Stimulated activated CD8-positive, alpha-beta memory T cell treated with anti-CD3 and anti-CD28 coated beads, Interleukin-7, amount 100 ng/mL, for 24 hours (primary cell): ENCODE results near the gene STXBP5L.
A peak's percentile ranks its signal among the peaks of the same experiment; 100 is the strongest.
"Not testable (repeated sequence)": the region's sequence is repeated elsewhere in the genome, so short reads cannot be mapped to it uniquely, and the experiment has no call there.

ENCODE experiments used
- DNase-seq: peaks from one replicate; pipeline ENCODE4 v3.0.0-alpha.2; 2020; ENCODE audit warnings: low read depth

The STXBP5L gene

GRCh38 chr3:120908030-120908794 is at the start of gene STXBP5L:
STXBP5L (plus strand) TSS chr3:120908205; CDS start chr3:120909579, 1,374 bp downstream.
- DNase-seq = peak; percentile 21

DNA sequence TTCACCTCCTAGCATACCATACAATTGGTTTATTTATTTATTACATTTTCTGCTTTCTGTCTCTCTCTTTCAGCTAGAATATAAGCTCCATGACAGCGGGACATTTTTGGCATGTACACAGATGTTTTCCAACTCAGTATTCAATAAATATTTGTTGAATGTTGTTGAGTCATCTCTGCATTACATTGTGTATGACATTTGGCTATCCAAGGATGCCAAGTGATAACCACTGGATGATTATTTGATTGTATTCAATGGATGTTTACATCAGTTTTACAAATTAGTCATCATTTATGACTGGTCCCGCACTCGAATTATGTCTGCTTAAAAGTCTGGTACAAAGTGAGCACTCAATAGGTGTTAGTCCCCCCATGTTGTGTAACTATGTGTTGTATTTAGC is 49.5 kb upstream of the STXBP5L start:
- no peak for DNase-seq

DNA sequence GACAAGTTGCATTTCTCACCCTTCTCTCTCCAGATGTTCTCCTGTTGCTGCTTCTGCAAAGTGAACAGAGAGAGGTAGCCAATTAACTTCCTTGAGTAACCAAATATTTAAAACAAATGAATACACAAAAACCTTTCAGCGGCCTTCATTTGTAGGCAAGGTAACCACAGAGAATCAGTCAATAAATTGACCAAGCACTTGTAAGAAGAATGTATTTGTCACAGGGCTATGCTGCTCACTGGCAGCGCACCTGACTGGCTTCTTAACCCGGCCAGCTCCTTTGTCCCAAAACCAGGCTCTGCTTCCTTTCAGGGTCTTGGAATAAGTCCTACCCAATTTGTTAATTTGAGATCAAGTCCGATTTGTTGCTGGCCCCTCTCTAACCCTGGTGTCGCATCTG is 43.5 kb upstream of the STXBP5L start:
- DNase-seq = no peak

DNA sequence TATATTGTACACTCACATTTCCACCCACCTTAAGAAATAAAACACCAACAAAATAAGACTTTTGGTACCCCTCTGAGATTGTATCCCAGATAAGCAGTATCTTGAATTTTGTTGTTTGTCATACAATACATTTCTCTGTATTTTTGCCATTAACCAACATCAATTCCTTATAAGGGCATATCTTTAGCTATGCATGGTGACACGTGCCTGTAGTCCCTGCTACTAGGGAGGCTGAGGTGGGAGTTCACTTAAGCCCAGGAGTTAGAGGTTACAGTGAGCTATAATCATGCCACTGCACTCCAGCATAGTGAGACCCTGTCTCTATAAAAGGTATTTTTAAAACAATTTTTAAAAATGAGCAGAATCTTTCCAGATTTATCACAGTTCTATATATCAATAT is 32.5 kb upstream of the STXBP5L start:
- no peak for DNase-seq

- DNase-seq = no peak
Measured at GRCh38 chr3:120875989-120876388, 32.0 kb upstream of the STXBP5L start.

DNA sequence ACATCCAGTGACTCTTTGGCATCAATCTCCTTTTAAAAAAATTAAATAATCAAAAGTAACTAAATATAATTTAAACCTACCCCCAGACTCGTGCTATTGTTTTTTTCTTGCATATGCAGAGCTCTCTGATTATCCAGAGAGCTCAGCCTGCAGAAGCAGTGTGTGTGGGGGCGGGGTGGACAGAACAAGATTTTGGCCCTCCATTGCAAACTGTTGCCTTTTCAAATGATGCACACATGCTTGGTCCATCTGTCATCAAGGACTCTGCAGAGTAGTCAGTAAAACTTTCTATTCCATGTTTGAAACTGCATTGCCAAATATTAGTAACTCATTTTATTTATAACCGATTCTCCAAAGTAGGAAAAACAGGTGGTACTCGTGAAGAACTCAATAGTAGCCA is 28.6 kb upstream of the STXBP5L start:
- no peak for DNase-seq

DNA sequence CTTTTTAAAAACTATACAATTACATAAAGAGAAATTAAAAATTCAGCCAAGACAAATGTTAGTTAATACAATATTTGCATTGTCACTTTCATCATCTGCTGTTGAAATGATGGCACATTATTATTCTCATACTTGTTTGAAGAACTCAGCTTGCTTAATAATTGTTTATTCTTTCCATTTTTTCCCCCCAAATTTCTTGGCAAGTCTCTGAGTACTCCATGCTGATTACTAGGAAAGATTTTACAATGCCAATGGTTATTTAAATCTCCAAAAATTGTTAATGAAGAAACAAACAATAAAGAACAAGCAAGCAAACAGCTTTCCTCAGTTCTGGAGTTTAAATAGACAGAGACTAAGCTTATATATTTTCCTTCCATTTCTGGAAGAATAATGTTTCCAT is 15.1 kb upstream of the STXBP5L start:
- no peak for DNase-seq

DNA sequence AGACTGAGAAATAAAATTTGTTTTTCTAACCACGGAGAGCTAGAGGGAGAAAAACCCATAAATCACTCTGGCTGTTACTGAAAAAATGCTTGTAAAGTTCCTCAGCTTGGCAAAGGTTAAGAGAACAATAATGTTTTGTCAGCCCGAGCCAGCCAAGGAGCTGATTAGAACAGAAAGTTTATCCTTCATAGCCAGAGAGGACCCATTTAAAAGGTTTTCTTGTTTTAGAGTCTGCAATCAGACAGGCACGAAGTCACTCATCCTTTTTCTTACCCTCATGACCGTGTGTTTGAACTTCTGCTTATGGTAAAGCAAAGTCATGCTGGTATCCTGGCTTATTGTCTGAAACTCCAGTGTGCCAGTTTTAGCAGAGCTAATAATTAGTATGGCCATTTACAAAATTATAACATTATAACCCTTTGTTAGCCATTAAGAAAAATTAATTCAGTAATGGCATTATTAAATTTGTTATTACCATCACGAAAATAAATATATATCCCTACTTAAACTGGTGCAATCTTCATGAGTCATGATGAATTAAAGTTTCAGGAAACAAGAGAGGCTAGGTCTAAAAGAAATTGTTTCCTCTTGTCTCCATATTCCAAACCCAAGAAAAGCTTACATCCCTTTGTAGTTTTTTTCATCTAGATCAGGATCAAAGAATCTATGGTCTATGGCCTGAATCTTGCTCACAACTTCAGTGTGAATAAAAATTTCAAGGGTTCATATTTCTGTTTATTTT is 13.5 kb upstream of the STXBP5L start:
- DNase-seq = no peak

GRCh38 chr3:120901716-120902115 is 6.3 kb upstream of the STXBP5L start:
- not testable (repeated sequence) for DNase-seq

GRCh38 chr3:120903221-120903620 is 4.8 kb upstream of the STXBP5L start:
- no peak for DNase-seq

DNA sequence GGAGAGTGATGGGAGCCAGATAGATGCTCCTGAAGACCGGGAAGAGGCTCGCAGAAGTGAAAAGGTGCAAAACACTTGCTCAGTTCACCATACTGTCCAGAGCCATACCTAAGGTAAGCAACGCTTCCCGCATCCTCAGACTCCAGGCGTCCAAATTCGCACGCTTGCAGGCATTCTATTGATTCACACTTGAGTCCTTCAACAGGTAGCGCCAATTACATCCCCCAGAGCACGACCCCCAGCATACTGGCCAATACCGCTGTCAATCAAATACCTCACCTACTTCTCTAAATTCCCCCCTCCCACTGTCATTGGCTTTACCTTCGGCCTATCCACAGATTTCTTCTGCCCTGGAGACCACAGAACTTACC is 361 bp upstream of the STXBP5L start:
- no peak for DNase-seq

DNA sequence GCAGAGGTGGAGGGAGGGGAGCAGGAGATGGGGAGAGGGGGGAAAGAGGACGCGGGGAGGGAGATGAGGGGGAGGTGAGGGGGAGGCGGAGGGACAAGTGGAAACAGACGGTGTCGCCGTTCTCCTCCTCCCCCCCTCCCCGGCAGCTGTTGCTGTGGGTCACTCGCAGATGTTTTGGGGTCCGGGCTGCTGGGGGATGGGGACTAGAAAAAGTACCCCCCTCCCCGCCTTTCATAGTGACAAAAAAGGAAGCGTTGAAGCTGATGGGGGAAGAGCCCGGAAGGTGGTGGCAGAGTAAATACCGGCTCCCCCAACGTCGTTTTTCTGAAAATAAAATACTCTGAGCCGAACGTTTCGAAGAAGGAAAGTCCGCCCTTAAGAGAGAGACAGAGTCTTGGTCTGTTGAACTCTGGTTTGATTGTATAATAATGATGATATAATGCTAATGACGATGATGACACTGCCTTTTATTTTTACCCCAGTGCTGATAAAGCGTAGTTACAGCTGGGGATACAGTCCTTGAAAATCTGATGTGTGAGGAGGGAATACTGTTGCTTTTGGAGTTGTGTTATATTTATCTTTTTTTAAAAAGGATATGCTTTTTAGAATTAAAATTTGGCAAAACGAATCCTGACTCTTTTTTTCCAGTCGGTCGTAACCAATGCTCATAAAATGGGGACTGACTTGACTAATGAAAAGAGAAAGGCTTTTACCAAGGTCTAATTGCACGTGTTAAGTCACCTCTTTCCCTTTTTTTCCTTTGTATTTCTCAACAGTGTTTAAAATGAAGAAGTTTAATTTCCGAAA is 993 bp downstream of the STXBP5L start:
- no peak for DNase-seq

DNA sequence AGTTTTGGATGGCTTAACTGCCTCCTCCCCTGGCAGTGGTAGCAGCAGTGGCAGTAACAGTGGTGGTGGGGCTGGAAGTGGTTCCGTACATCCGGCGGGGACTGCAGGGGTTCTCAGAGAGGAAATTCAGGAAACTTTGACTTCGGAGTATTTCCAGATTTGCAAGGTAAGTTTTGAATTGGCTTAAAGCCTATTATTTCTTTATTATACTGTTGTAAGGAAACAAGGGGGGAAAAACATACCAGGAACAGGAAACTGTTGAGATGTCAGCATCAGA is 1.5 kb downstream of the STXBP5L start:
- no peak for DNase-seq

DNA sequence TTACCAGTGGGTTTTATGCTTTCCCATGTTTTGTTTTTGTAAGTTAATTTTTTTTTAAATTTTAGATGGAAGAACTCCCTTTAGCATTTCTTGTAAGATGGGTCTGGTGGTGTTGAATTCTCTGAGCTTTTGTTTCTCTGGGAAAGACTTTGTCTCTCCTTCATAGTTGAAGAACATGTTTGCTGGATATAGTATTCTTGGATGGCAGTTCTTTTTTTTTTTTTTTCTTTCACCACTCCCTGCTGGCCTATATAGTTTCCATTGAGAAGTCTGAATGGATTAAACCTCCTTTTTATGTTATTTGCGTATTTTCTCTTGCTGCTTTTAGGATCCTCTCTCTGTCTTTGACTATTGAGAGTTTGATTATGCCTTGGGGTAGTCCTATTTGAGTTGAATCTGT is 18.1 kb downstream of the STXBP5L start:
- no peak for DNase-seq

DNA sequence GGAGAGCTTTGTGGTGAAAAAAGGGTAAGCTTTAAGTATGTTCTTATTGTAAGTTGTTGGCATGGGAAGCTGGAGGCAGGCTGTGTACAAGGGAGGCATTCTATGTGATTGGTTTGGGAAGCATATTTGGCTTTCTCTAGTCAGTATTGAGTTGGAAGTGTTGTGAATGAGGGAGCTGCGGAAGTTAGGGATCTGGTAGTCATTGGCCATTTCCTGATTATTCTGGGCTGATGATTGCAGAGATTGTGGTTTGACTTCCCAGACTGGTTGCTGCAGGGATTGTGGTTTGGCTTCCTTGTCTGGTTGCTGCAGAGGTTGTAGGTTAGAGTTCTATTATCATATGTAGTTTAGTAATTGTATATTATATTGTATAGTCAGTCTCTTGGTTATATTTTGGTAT is 21.0 kb downstream of the STXBP5L start:
- DNase-seq = no peak

GRCh38 chr3:120931593-120931992 is 23.6 kb downstream of the STXBP5L start:
- DNase-seq = no peak

DNA sequence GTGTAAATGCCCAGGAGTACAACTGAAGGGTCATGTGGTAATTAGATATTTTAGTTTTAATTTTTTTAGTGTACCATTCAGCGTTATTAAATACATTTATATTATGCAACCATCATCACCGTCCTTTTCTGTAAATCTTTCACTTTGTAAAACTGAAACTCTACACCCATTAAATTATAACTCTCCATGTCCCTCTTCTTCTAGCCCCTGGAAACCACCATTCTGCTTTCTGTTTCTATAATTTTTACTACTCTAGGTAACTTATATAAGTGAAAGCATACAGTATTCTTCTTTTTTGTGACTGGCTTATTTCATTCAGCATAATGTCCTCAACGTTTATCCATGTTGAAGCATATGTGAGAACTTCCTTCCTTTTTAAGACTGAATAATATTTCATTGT is 48.1 kb downstream of the STXBP5L start:
- no peak for DNase-seq

DNA sequence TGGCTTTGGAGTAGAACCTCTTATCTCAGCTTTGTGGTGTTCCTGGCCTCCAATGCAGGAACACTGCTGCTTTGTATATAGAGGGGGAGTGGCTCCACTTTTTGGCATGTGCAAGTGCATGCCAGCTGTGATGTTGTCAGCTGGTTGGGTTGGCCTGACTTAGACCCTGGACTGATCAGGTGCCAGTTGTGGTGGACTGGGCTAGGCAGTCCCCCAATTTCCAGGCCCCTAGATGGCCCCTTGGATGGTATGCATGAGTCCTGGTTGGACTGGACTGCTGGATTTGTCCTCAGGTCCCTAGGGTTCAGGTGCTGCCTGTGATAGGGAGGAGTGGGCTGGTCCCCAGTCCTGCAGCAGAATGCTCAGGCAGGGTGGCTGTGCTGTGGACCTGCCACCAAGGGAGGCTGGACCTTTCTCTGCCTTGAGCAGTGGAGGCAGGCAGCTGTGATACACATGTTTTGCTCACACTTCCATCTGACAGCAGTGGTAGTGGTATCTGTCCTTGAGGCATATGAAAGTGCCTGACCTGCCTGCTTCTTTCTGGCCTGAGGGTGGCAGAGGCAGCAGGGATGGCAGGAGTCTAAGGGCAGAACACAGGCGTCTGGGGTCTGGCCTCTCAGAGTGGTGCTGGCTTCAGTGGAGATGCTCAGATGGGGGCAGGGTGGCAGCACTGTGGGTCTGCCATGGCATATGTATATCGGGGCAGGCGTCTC is 74.8 kb downstream of the STXBP5L start:
- DNase-seq = no peak

DNA sequence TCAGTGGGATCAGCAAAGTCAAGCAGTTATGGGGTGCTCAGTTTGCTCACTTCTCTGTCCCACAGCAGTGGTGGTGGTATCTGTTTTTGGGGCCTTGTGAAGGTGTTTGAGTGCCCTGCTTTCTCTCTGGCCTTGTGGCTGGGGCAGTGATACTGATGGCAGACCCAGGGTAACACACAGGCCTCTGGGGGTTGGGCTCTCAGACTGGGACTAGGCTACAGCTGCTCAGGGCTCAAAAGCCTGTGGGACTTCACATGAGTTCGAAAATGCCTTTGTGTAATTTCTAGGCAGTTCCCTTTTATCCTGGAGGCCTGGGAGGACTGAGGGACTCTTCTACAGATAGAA is 75.3 kb downstream of the STXBP5L start:
- no peak for DNase-seq

GRCh38 chr3:120983841-120984240 is 75.8 kb downstream of the STXBP5L start:
- no peak for DNase-seq

GRCh38 chr3:120985242-120985641 is 77.2 kb downstream of the STXBP5L start:
- DNase-seq = no peak

GRCh38 chr3:120988994-120989393 is 81.0 kb downstream of the STXBP5L start:
- no peak for DNase-seq

DNA sequence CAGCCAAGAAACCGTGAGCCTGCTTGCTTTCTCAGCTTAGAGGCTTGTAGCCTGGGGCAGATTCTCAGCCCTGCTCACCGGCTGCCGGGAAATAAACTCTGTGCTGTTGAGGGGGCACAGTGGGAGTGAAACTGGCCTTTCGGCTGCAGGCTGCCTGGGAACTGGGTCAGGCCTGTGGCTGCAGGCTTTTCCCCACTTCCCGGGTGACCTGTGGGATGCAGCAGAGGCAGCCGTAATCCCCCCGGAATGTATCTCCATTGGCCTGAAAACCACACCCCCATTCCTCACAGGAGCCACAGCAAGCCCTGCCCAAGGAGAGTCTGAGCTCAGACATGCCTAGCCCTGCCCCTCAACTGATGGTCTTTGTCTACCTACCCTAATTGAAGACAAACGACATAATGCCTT is 110.9 kb downstream of the STXBP5L start:
- no peak for DNase-seq
